Cardiac muscle cell (in vitro differentiated cells and primary cell): Measurements from ENCODE around the gene USP2. TPM values are rescaled to one million over a fixed set of nuclear protein-coding genes. Genes with fewer than 3 reads are reported as not detected.

ENCODE experiments used
- DNase-seq, 2 donors: peaks; one replicate each; pipeline versions ENCODE4 v3.0.0 to v3.0.0-alpha.2; 2010 to 2017; ENCODE audit warnings: low read depth in 1 of 2, low spot score in 1 of 2
- H3K27ac ChIP-seq: fragments of 200-600 bp; sonication (generic); 2 replicates; pipeline ENCODE4 v1.5.1; 2016
- H3K27me3 ChIP-seq: fragments of 200-600 bp; sonication (generic); 2 replicates; pipeline ENCODE4 v1.6.0; 2016; ENCODE audit warnings: control low read depth
- H3K36me3 ChIP-seq: fragments of 200-600 bp; sonication (generic); 2 replicates; pipeline ENCODE4 v1.5.1; 2016; ENCODE audit warnings: control low read depth
- H3K4me1 ChIP-seq: fragments of 200-600 bp; sonication (generic); 2 replicates; pipeline ENCODE4 v1.8.1; 2017; ENCODE audit warnings: low read depth, mild to moderate bottlenecking, mixed run types
- H3K4me3 ChIP-seq: fragments of 200-600 bp; sonication (generic); 2 replicates; pipeline ENCODE4 v1.5.1; 2016; ENCODE audit warnings: mild to moderate bottlenecking
- H3K9me3 ChIP-seq: fragments of 200-600 bp; sonication (generic); 2 replicates; pipeline ENCODE4 v1.5.1; 2017; ENCODE audit warnings: low read depth, mild to moderate bottlenecking, control low read depth
- polyA plus RNA-seq: library from polyadenylated mRNA; unstranded; fragments of >200 nt; fragmentation: Nextera tagmentation; extraction: Ambion mirVana; gene quantifications from 2 replicates; pipeline ENCODE4 v1.2.1, GENCODE V29; 2016
- total RNA-seq: library from RNA; depleted of rRNA; stranded (reverse); fragments of >200 nt; gene quantifications from 2 replicates; pipeline ENCODE4 v1.2.3, GENCODE V29; 2016
- TF ChIP-seq, protein P1 (sequence below): IDR thresholded peaks from 2 replicates; pipeline ENCODE4 v1.5.1; 2012; ENCODE audit warnings: low read depth, mild to moderate bottlenecking, low read length

USP2 gene
- total and polyA plus RNA-seq, 2 experiments from 2014 or later, result 36.5 to 39.0 TPM

DNA sequence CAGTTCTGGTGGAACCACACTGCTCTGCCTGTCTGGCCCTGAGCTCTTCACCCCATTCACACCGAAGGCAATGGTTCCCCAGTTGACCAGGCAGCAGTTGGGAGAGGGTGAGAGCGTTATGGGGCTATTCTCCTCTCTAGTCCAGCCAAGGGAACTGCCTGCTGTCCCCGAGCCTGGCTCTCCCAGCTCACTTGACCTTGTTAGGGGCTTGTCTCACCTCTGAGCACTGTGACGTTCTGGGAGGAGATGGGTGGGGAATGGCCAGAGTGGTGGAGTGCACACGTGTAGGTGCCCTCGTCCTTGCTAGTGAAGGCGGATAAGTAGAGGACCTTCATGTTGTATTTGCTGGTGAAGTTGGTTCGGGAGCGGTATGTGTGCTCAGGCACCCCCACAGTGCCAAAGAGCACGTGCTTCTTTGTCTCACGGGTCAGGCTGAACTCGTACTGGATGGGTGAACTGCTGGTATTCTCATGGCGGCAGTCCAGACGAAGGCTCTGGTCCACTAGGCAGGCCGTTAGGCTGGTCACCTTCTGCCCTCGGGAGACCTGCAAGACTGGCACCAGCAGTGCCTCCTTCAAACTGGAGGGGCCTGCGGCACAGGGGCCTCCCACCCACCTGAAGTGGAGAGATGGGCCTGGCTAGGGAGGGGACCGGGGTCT is 38.5 kb upstream of the USP2 start:
- H3K4me1 ChIP-seq, result peaks cover 10% of the 10 kb centered on the region
- H3K4me3 ChIP-seq, result no peak overlapping the region

DNA sequence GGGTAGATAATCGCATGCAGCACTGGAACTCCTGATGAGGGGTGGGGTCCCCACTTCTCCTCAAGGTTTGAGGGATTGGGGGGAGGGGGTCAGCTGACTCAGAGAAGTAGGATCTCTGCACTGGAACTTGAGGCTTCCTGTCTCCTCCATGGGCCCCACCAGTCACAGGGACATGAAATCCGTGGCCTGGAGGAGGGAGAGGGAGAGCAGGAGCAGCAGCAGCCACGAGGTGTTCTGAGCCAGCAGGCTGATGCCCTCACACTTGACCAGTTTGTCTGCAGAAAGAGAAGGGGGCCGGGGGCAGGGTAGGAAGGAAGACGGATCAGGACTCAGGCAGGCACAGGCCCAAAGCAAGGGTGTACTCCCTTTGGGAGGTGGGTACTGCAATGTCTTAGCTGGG is 37.8 kb upstream of the USP2 start:
- H3K4me3 ChIP-seq, result no peak overlapping the region
- no peaks in the 10 kb centered on the region for H3K9me3 ChIP-seq
- H3K27ac ChIP-seq, result no peak overlapping the region
- peaks cover 10% of the 10 kb centered on the region for H3K4me1 ChIP-seq
- TF ChIP-seq, protein P1, sequence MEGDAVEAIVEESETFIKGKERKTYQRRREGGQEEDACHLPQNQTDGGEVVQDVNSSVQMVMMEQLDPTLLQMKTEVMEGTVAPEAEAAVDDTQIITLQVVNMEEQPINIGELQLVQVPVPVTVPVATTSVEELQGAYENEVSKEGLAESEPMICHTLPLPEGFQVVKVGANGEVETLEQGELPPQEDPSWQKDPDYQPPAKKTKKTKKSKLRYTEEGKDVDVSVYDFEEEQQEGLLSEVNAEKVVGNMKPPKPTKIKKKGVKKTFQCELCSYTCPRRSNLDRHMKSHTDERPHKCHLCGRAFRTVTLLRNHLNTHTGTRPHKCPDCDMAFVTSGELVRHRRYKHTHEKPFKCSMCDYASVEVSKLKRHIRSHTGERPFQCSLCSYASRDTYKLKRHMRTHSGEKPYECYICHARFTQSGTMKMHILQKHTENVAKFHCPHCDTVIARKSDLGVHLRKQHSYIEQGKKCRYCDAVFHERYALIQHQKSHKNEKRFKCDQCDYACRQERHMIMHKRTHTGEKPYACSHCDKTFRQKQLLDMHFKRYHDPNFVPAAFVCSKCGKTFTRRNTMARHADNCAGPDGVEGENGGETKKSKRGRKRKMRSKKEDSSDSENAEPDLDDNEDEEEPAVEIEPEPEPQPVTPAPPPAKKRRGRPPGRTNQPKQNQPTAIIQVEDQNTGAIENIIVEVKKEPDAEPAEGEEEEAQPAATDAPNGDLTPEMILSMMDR, result no peak
- H3K27me3 ChIP-seq, result peaks cover 33% of the 10 kb centered on the region
- H3K36me3 ChIP-seq, result no peaks in the 10 kb centered on the region
- no peak for DNase-seq

More for the DNA sequence above, 38.5 kb upstream of the USP2 start:
- Histone ChIP-seq H3K9me3 (no peaks in the 10 kb centered on the region), H3K27me3 (peaks cover 33% of the 10 kb centered on the region), H3K36me3 (no peaks in the 10 kb centered on the region), H3K27ac (no peak overlapping the region)
- TF ChIP-seq, protein P1, result no peak
- DNase-seq, result no peak

DNA sequence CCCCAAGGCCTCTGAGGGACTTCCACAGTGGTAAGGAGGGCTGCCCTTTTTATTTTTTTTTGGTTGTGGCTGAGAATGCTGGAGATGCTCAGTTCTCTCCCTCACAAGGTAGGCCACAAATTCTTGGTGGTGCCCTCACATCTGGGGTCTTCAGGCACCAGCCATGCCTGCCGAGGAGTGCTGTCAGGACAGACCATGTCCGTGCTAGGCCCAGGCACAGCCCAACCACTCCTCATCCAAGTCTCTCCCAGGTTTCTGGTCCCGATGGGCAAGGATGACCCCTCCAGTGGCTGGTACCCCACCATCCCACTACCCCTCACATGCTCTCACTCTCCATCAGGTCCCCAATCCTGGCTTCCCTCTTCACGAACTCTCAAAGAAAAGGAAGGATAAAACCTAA is 37.3 kb upstream of the USP2 start:
- Histone ChIP-seq H3K27me3 (peaks cover 33% of the 10 kb centered on the region), H3K9me3 (no peaks in the 10 kb centered on the region), H3K4me1 (peaks cover 10% of the 10 kb centered on the region), H3K4me3 (no peak overlapping the region), H3K27ac (no peak overlapping the region), H3K36me3 (no peaks in the 10 kb centered on the region)
- no peak for DNase-seq
- TF ChIP-seq, protein P1, result no peak

DNA sequence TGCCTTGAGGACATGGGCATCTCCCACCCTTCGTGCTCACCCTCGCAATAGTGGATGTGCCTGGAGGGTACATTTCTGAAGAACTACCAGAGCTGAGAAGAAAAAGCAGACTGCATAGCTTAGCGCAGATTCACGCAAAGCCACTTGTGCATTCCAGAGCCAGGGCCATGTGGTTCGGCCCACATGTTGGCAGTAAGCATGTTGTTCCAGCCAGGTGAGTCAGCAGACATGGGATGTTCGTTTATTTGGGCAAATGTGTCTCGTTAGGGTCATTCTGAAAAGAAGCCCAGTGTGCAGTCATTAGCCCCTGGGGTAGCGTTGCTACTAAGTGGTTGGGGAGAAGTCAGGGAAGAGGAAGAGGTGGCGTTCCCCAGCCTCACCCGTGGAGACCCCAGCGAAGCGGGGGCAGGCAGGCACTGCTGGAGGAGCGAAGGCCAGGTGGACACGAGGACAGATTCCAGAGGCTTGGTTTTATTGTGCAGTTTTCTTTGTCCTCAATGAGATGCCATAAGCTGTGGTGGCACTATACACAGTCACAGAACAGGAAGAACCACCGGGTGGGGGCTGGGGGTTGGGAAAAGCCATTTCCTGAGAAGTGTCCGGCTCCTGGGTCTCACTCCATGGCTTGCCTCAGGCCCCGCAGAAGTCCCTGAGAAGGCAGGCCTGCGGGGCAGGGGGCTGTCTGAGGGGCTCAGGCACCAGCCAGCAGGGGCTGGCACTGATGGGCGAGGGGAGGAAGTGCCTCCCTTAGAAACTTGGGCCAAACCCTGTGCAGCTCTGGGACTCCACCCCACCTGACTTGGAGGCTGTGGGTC is 36.4 kb upstream of the USP2 start:
- no peak overlapping the region for H3K4me3 ChIP-seq
- no peaks in the 10 kb centered on the region for H3K9me3 ChIP-seq
- peak in 1 of 2 donors; percentile 80 for DNase-seq
- H3K27ac ChIP-seq, result no peak overlapping the region
- peaks cover 26% of the 10 kb centered on the region for H3K27me3 ChIP-seq
- H3K4me1 ChIP-seq, result peaks cover 9% of the 10 kb centered on the region
- TF ChIP-seq, protein P1, result no peak
- no peaks in the 10 kb centered on the region for H3K36me3 ChIP-seq

DNA sequence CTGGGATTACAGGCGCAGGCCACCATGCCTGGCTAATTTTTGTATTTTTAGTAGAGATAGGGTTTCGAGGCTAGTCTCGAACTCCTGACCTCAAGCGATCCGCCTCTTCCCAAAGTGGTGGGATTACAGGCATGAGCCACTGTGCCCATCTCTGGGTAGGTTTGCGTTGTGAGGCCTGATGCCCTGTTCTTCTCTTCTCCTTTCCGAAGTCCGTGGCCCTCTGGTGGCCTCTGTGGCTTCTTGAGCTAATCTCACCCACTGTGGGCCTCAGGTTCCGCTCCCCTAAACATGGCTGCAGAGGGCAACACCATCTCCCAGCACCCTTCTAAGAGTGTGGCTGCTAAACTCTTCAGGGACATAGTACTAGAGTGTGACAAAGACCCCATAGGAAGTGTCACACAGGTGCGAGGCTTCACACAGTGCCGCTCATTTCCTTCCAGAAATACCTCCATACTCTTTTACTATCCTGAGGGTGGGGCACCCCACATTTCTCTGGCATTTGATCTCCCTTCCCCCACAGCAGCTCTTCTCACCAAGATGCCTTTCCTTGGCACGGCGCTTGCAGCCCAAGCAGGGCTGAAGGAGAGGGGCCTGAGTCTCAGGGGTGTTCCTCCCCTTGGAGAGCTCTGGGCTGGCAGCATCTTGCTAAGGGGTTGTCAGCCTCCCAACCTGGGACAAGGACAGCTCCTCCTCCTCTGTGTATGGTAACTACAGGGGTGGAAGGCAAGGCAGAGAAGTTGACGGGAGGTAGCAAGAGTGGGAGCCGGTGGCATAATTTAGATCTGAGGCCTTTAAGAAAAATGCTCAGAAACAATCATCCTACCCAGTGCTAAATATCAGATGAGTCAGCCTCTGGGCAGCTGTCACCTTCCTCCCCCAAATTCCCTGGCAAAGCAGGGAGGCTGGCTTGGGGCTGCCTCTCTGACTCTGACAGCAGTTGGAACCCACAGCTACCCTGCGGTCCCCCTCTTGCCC is 35.4 kb upstream of the USP2 start:
- peaks cover 16% of the 10 kb centered on the region for H3K27me3 ChIP-seq
- H3K4me3 ChIP-seq, result no peak overlapping the region
- H3K4me1 ChIP-seq, result peaks cover 4% of the 10 kb centered on the region
- peak in 1 of 2 donors; percentile 65 for DNase-seq
- TF ChIP-seq, protein P1, result no peak
- no peaks in the 10 kb centered on the region for H3K36me3 ChIP-seq
- no peaks in the 10 kb centered on the region for H3K9me3 ChIP-seq
- no peak overlapping the region for H3K27ac ChIP-seq
